C4-2B (cell line): ENCODE results near the gene MCCD1.

Experiments used
- CTCF ChIP-seq: fragments of 450-650 bp; conservative IDR thresholded peaks from 2 replicates; pipeline ENCODE4 v1.5.1; 2017; ENCODE audit warnings: mild to moderate bottlenecking
- ZFX ChIP-seq: fragments of 450-650 bp; IDR thresholded peaks from 2 replicates; pipeline ENCODE4 v1.6.1; 2017

GRCh38 chr6:31567531-31568370, 39.0 kb downstream of the MCCD1 start:
- TF ChIP-seq CTCF (no peak), ZFX (no peak)
